ENCODE results near the gene KCNQ1. TPM values are rescaled to one million over a fixed set of nuclear protein-coding genes. Genes with fewer than 3 reads are reported as not detected.

The KCNQ1 gene
- total and polyA plus RNA-seq, 2 donors (not counting 3 experiments of a cell fraction or from before 2014, with no cell fraction given): 0.07 to 0.09 TPM

DNA sequence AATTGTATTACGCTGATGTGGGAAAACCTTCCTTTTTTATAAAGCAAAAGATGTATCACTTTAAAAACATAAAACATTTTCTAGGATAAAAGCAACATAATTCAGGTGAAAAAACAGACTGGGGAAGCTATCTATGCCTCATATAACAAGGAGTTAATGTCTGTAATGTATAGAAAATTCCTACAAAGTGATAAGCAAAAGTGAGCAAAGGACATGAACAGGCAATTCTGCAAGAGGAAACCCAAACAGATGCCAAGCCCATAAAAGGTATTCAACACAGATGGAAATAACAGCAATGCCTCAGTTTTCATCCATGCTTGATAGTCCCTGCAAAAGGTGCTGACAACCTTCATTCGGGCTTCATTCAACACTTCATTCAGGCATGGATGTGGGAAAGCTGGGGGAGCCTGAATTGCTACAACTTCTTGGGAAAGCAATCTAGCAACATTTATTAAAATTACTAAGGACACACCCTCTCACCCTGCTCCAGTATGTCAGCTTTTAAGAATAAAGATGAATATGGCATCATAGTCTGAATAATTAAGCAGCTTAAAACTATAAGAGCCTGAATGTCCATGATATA, 215.6 kb downstream of the KCNQ1 start:
- no peak for FAIRE-seq
- H3K27me3 ChIP-seq (ENCODE audit: control insufficient read depth in 2 of 2, insufficient read depth in 2 of 2, low read length in 2 of 2): no peaks in the 10 kb centered on the region
- H3K9me3 ChIP-seq (replicated peaks; ENCODE audit: control insufficient read depth, insufficient read depth, low read length): peaks cover 4% of the 10 kb centered on the region
- H4K20me1 ChIP-seq (replicated peaks; ENCODE audit: control insufficient read depth, extremely low read depth, insufficient read depth, low read length): no peaks in the 10 kb centered on the region
- ChIA-PET CTCF (no interaction called here), POLR2A (no interaction called here)
- TF ChIP-seq GATA2 (IDR thresholded peaks at IDR 0.05; ENCODE audit: insufficient read depth, insufficient read length, low read depth, low read length) (no peak), JUN (IDR thresholded peaks at IDR 0.05; ENCODE audit: borderline replicate concordance, insufficient read depth, insufficient read length, low read depth) (no peak), CTCF (IDR thresholded peaks at IDR 0.05; ENCODE audit: extremely low read depth in 1 of 2, insufficient read depth in 1 of 2, low read depth in 1 of 2, low read length in 2 of 2) (no peak), FOS (IDR thresholded peaks at IDR 0.05; ENCODE audit: borderline replicate concordance, insufficient read depth, low read length) (no peak), MYC (IDR thresholded peaks at IDR 0.05; ENCODE audit: low read depth, low read length) (no peak), POLR2AphosphoS5 (IDR thresholded peaks at IDR 0.05; ENCODE audit: insufficient read depth, low read depth, low read length) (no peak), POLR2A (IDR thresholded peaks at IDR 0.05; ENCODE audit: low read depth, low read length) (no peak), EZH2 (IDR thresholded peaks at IDR 0.05; ENCODE audit: borderline replicate concordance, low read depth, low read length, severe bottlenecking) (no peak)
- TF ChIP-seq, protein P1, sequence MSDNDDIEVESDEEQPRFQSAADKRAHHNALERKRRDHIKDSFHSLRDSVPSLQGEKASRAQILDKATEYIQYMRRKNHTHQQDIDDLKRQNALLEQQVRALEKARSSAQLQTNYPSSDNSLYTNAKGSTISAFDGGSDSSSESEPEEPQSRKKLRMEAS (IDR thresholded peaks at IDR 0.05; ENCODE audit: insufficient read depth, insufficient read length): no peak
- H3K4me2 ChIP-seq (ENCODE audit: insufficient read depth, low read length): no peak overlapping the region
- no peaks in the 10 kb centered on the region for H3K9me1 ChIP-seq (replicated peaks; ENCODE audit: control insufficient read depth, extremely low read depth, insufficient read depth, low read length)
- intact Hi-C loops (cut with micrococcal nuclease): no loop called here
- H3K27ac ChIP-seq (ENCODE audit: insufficient read depth, low read depth, low read length): no peak overlapping the region
- no TSS peak for BruUV-seq (replicated peaks)
- no peak overlapping the region for H2AFZ ChIP-seq (ENCODE audit: low read depth, low read length)
- no peaks in the 10 kb centered on the region for H3K4me1 ChIP-seq (ENCODE audit: control insufficient read depth, extremely low read depth, insufficient read depth, low read length)
- dilution Hi-C loops (cut with MboI; ENCODE audit: extremely low pct_ligation_motif_present, low sequenced_read_pairs): no loop called here
- H3K9ac ChIP-seq (replicated peaks; ENCODE audit: extremely low read depth, insufficient read depth, low read length): no peak overlapping the region
- H3K4me3 ChIP-seq (replicated peaks in 1 of 3; ENCODE audit: insufficient read depth in 1 of 3, low read depth in 1 of 3, low read length in 3 of 3): no peak overlapping the region
- no peak for DNase-seq (ENCODE audit: low read depth, low spot score)
- no peaks in the 10 kb centered on the region for H3K36me3 ChIP-seq (ENCODE audit: control insufficient read depth in 2 of 2, extremely low read depth in 1 of 2, insufficient read depth in 2 of 2, low read length in 2 of 2)
- no peaks in the 10 kb centered on the region for H3K79me2 ChIP-seq (ENCODE audit: control insufficient read depth, insufficient read depth, low read length)
